ENCODE results near the gene FSHR.

DNA sequence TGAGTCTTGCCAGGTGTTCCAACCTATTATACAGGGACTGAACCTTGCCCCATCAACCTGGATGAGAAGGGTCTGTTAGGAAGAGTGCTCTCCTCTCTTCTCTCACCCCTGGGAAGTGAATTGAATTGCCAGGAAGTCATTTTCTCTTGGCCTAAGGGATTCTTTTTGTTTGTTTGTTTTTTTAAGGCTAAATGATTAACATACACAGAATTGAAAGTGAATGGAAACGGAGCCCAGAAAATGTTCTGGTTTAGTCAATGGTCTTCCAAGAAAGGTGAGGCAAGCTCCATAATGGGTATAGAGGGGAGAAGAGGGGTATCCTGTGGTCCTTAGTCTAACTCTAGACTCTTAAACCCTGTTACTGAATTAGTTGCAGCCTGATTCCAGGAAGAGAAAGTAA lies 189.1 kb downstream of the FSHR start:
- no peak for TF ChIP-seq CTCF (IDR thresholded peaks at IDR 0.05 in 4 of 5, conservative IDR thresholded peaks at IDR 0.05 in 1 of 5)
- no peak for TF ChIP-seq POLR2A (IDR thresholded peaks at IDR 0.05)

Measured in gastrocnemius medialis (tissue), 4 donors.